K562 (cell line): ENCODE measurements around the gene KLHL22. TPM values are rescaled to one million over a fixed set of nuclear protein-coding genes. Genes with fewer than 3 reads are reported as not detected.

Experiments used
- BRD9 ChIP-seq: fragments of 450-650 bp; IDR thresholded peaks from 2 replicates; pipeline ENCODE4 v1.6.1; 2018; ENCODE audit warnings: low read depth; ENCODE audit not compliant: partially characterized antibody
- CHD4 ChIP-seq: fragments of 200-600 bp; sonication (generic); IDR thresholded peaks from 3 replicates; pipeline ENCODE4 v1.6.1; 2012; ENCODE audit warnings: low read depth, mild to moderate bottlenecking, mixed read lengths, low read length, inconsistent platforms; ENCODE audit not compliant: insufficient read depth, insufficient replicate concordance, poor library complexity, severe bottlenecking
- GATAD2A ChIP-seq: fragments of 450-650 bp; IDR thresholded peaks from 2 replicates; pipeline ENCODE4 v1.6.1; 2017
- HDAC1 ChIP-seq, 2 experiments: fragments of 450-650 bp; IDR thresholded peaks; 2 replicates each; pipeline ENCODE4 v1.6.1; 2016 to 2017; ENCODE audit warnings: inconsistent platforms in 1 of 2, mild to moderate bottlenecking in 1 of 2, moderate library complexity in 1 of 2
- HDAC2 ChIP-seq: fragments of 450-650 bp; IDR thresholded peaks from 2 replicates; pipeline ENCODE4 v1.6.1; 2016; ENCODE audit warnings: mild to moderate bottlenecking
- KLF13 ChIP-seq: fragments of 450-650 bp; IDR thresholded peaks from 2 replicates; pipeline ENCODE4 v1.6.1; 2016; ENCODE audit warnings: missing genetic modification characterization, low read depth, mild to moderate bottlenecking, missing compliant biosample characterization, moderate library complexity, borderline replicate concordance
- MAFF ChIP-seq: IDR thresholded peaks from 2 replicates; pipeline ENCODE4 v1.6.1; 2012; ENCODE audit warnings: low read length, improper control_type of control experiment
- MYC ChIP-seq, 2 experiments: fragments of 250-450 bp in 1 of 2; sonication (Bioruptor Pico) in 1 of 2; IDR thresholded peaks; 2 replicates each; pipeline versions ENCODE4 v1.5.1 to v1.6.1; 2012 to 2021; ENCODE audit warnings: low read depth in 2 of 2, borderline replicate concordance in 1 of 2, improper control_type of control experiment in 1 of 2, low read length in 1 of 2, mild to moderate bottlenecking in 1 of 2, moderate library complexity in 1 of 2
- NR1H2 ChIP-seq: sonication (generic); formaldehyde crosslinking; IDR thresholded peaks from 2 replicates; pipeline ENCODE4 v1.4.0; 2020; ENCODE audit warnings: mild to moderate bottlenecking, missing genetic modification reagents
- OTX1 ChIP-seq: fragments of 450-650 bp; formaldehyde crosslinking; IDR thresholded peaks from 2 replicates; pipeline ENCODE4 v1.4.0; 2022; ENCODE audit warnings: mild to moderate bottlenecking
- RBFOX2 ChIP-seq: fragments of 200-400 bp; formaldehyde crosslinking; IDR thresholded peaks from 2 replicates; pipeline ENCODE4 v1.6.1; 2017; ENCODE audit warnings: low read depth, mild to moderate bottlenecking, low read length, moderate library complexity
- RCOR1 ChIP-seq, 2 experiments: IDR thresholded peaks; 2 replicates each; pipeline ENCODE4 v1.6.1; 2012; ENCODE audit warnings: low read depth in 2 of 2, low read length in 2 of 2, borderline replicate concordance in 1 of 2, improper control_type of control experiment in 1 of 2
- RFX5 ChIP-seq: IDR thresholded peaks from 2 replicates; pipeline ENCODE4 v1.6.1; 2011; ENCODE audit warnings: low read depth, mild to moderate bottlenecking, improper control_type of control experiment, low read length
- RFX7 ChIP-seq: fragments of 250-450 bp; sonication (Bioruptor Pico); IDR thresholded peaks from 2 replicates; pipeline ENCODE4 v1.5.1; 2021; ENCODE audit warnings: mild to moderate bottlenecking
- SLC30A9 ChIP-seq: fragments of 250-450 bp; sonication (Bioruptor Pico); IDR thresholded peaks from 2 replicates; pipeline ENCODE4 v1.8.0; 2022; ENCODE audit warnings: mild to moderate bottlenecking, moderate library complexity
- SRSF1 ChIP-seq: fragments of 200-400 bp; formaldehyde crosslinking; IDR thresholded peaks from 2 replicates; pipeline ENCODE4 v1.6.1; 2017; ENCODE audit warnings: mild to moderate bottlenecking, low read depth, low read length, moderate library complexity
- TBL1XR1 ChIP-seq, 2 experiments: IDR thresholded peaks; 2 replicates each; pipeline ENCODE4 v1.6.1; 2012; ENCODE audit warnings: improper control_type of control experiment in 2 of 2, low read length in 2 of 2, mild to moderate bottlenecking in 1 of 2
- TEAD4 ChIP-seq, 2 experiments: sonication (generic) in 1 of 2; formaldehyde crosslinking in 1 of 2; IDR thresholded peaks; 2 replicates each; pipeline versions ENCODE4 v1.6.1 to v1.8.0; 2012 to 2022; ENCODE audit warnings: borderline replicate concordance in 1 of 2, inconsistent platforms in 1 of 2, low read length in 1 of 2, mild to moderate bottlenecking in 1 of 2, missing genetic modification reagents in 1 of 2
- ZC3H8 ChIP-seq: fragments of 450-650 bp; IDR thresholded peaks from 2 replicates; pipeline ENCODE4 v1.6.1; 2017
- ZNF408 ChIP-seq: fragments of 250-450 bp; sonication (Bioruptor Pico); IDR thresholded peaks from 2 replicates; pipeline ENCODE4 v1.4.0; 2020; ENCODE audit warnings: low read depth, mild to moderate bottlenecking, moderate library complexity
- ZNF551 ChIP-seq: fragments of 250-450 bp; sonication (Bioruptor Pico); IDR thresholded peaks from 2 replicates; pipeline ENCODE4 v1.5.0; 2021; ENCODE audit warnings: mild to moderate bottlenecking, moderate library complexity
- polyA plus RNA-seq, 8 experiments: library from polyadenylated mRNA; depleted of rRNA in 4 of 8; stranded (reverse) in 5 of 8; unstranded in 3 of 8; fragments of >200 nt; fragmentation: Nextera tagmentation in 2 of 8; fragmentation: Illumina TruSeq in 1 of 8; extraction: Ambion mirVana in 2 of 8; extraction: Trizol in 1 of 8; gene quantifications; 2 replicates each; pipeline versions ENCODE4 v1.2.1 to v1.2.3, GENCODE V29; 2011 to 2014; ENCODE audit warnings: inconsistent platforms in 1 of 8, missing spikeins in 1 of 8
- total RNA-seq, 7 experiments: library from RNA; depleted of rRNA in 6 of 7; stranded (reverse); fragments of >200 nt in 6 of 7; fragmentation: Illumina TruSeq in 2 of 7; extraction: Trizol in 2 of 7; gene quantifications; 2 replicates each; pipeline versions ENCODE4 v1.2.1 to v1.2.3, GENCODE V29; 2011 to 2021; ENCODE audit warnings: low replicate concordance in 1 of 7
- TF ChIP-seq, protein P1 (sequence below), 2 experiments: fragments of 150-350 bp in 1 of 2; IDR thresholded peaks; 2 replicates each; pipeline ENCODE4 v1.6.1; 2012 to 2016; ENCODE audit warnings: low read depth in 2 of 2, low read length in 2 of 2, mild to moderate bottlenecking in 1 of 2, moderate library complexity in 1 of 2
- TF ChIP-seq, protein P2 (sequence below): sonication (generic); formaldehyde crosslinking; IDR thresholded peaks from 2 replicates; pipeline ENCODE4 v1.8.0; 2022; ENCODE audit warnings: missing genetic modification reagents, mild to moderate bottlenecking, borderline replicate concordance
- TF ChIP-seq, protein P3 (sequence below): fragments of 450-650 bp; formaldehyde crosslinking; IDR thresholded peaks from 2 replicates; pipeline ENCODE4 v1.4.0; 2022; ENCODE audit warnings: mild to moderate bottlenecking, moderate library complexity

KLHL22 gene
- total and polyA plus RNA-seq, 9 of the 15 experiments (the other 6 are each of a cell fraction or from before 2014, with no cell fraction given): 1.3 to 25.6 (median 15.2) TPM

DNA sequence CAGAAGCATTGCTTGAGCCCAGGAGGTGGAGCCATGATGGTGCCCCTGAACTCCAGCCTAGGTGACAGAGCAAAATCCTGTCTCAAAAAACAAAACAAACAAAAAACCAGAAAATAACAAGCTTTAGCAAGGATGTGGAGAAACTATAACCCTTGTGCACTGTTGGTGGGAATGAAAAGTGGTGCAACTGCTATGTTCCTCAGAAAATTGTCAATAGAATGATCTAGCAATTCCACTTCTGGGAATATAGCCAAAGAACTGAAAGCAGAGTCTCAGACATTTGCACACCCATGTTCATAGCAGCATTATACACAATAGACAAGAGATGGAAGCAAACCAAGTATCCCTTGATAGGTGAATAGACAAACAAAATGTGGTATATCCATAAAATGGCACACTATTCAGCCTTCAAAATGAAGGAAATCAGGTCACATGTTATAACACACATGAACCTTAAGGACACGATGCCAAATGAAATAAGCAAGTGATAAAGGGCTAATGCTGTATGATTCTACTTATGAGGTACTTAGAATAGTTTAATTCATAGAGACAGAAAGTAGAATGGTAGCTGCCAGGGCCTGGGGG lies 15.9 kb downstream of the KLHL22 start (continued):
- TF ChIP-seq, protein P1, sequence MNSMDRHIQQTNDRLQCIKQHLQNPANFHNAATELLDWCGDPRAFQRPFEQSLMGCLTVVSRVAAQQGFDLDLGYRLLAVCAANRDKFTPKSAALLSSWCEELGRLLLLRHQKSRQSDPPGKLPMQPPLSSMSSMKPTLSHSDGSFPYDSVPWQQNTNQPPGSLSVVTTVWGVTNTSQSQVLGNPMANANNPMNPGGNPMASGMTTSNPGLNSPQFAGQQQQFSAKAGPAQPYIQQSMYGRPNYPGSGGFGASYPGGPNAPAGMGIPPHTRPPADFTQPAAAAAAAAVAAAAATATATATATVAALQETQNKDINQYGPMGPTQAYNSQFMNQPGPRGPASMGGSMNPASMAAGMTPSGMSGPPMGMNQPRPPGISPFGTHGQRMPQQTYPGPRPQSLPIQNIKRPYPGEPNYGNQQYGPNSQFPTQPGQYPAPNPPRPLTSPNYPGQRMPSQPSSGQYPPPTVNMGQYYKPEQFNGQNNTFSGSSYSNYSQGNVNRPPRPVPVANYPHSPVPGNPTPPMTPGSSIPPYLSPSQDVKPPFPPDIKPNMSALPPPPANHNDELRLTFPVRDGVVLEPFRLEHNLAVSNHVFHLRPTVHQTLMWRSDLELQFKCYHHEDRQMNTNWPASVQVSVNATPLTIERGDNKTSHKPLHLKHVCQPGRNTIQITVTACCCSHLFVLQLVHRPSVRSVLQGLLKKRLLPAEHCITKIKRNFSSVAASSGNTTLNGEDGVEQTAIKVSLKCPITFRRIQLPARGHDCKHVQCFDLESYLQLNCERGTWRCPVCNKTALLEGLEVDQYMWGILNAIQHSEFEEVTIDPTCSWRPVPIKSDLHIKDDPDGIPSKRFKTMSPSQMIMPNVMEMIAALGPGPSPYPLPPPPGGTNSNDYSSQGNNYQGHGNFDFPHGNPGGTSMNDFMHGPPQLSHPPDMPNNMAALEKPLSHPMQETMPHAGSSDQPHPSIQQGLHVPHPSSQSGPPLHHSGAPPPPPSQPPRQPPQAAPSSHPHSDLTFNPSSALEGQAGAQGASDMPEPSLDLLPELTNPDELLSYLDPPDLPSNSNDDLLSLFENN (IDR thresholded peaks at IDR 0.05; ENCODE audit: low read depth in 2 of 2, low read length in 2 of 2): no peak
- TF ChIP-seq HDAC1 (IDR thresholded peaks at IDR 0.05): peak in 1 of 2 experiments; percentile 47; a peak in 1 of 4 replicates
- no peak for TF ChIP-seq SLC30A9
- no peak for TF ChIP-seq SRSF1
- no peak for TF ChIP-seq RFX7 (CRISPR knock-in tag)
- TF ChIP-seq, protein P2, sequence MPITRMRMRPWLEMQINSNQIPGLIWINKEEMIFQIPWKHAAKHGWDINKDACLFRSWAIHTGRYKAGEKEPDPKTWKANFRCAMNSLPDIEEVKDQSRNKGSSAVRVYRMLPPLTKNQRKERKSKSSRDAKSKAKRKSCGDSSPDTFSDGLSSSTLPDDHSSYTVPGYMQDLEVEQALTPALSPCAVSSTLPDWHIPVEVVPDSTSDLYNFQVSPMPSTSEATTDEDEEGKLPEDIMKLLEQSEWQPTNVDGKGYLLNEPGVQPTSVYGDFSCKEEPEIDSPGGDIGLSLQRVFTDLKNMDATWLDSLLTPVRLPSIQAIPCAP (CRISPR knock-in tag): no peak
- TF ChIP-seq, protein P3, sequence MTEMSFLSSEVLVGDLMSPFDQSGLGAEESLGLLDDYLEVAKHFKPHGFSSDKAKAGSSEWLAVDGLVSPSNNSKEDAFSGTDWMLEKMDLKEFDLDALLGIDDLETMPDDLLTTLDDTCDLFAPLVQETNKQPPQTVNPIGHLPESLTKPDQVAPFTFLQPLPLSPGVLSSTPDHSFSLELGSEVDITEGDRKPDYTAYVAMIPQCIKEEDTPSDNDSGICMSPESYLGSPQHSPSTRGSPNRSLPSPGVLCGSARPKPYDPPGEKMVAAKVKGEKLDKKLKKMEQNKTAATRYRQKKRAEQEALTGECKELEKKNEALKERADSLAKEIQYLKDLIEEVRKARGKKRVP: no peak
- no peak for TF ChIP-seq TBL1XR1 (IDR thresholded peaks at IDR 0.05; ENCODE audit: low read length in 2 of 2)
- TF ChIP-seq CHD4: no peak
- TF ChIP-seq RFX5: no peak
- TF ChIP-seq OTX1 (CRISPR knock-in tag): no peak
- TF ChIP-seq BRD9: no peak
- TF ChIP-seq ZNF408 (CRISPR knock-in tag): no peak
- TF ChIP-seq GATAD2A: no peak
- no peak for TF ChIP-seq KLF13 (tag)
- no peak for TF ChIP-seq TEAD4 (IDR thresholded peaks at IDR 0.05; ENCODE audit: low read length)
- TF ChIP-seq TEAD4 (CRISPR knock-in tag; IDR thresholded peaks at IDR 0.05; ENCODE audit: borderline replicate concordance): peak; percentile 66; the same call in 1 of the 2 replicates
- 0 out of 4 replicates have a peak, but pooled peaks of 1 of the 2 experiments have one; percentile 9 for TF ChIP-seq RCOR1 (IDR thresholded peaks at IDR 0.05; ENCODE audit: borderline replicate concordance in 1 of 2, low read depth in 2 of 2, low read length in 2 of 2)
- TF ChIP-seq ZNF551: no peak
- TF ChIP-seq MYC (IDR thresholded peaks at IDR 0.05; ENCODE audit: low read depth, low read length): no peak; the same call in 1 of the 2 replicates
- TF ChIP-seq MYC (CRISPR knock-in tag; IDR thresholded peaks at IDR 0.05; ENCODE audit: borderline replicate concordance, low read depth): no peak
- no peak for TF ChIP-seq HDAC2
- no peak for TF ChIP-seq MAFF
- no peak for TF ChIP-seq RBFOX2
- TF ChIP-seq ZC3H8: no peak
- TF ChIP-seq NR1H2 (CRISPR knock-in tag): no peak
